ENCODE measurements around the gene FGR. TPM values are rescaled to one million over a fixed set of nuclear protein-coding genes. Genes with fewer than 3 reads are reported as not detected.

Gene FGR
- total and polyA plus RNA-seq, 2 experiments from 2014 or later, result 0.18 TPM; not detected in 1

DNA sequence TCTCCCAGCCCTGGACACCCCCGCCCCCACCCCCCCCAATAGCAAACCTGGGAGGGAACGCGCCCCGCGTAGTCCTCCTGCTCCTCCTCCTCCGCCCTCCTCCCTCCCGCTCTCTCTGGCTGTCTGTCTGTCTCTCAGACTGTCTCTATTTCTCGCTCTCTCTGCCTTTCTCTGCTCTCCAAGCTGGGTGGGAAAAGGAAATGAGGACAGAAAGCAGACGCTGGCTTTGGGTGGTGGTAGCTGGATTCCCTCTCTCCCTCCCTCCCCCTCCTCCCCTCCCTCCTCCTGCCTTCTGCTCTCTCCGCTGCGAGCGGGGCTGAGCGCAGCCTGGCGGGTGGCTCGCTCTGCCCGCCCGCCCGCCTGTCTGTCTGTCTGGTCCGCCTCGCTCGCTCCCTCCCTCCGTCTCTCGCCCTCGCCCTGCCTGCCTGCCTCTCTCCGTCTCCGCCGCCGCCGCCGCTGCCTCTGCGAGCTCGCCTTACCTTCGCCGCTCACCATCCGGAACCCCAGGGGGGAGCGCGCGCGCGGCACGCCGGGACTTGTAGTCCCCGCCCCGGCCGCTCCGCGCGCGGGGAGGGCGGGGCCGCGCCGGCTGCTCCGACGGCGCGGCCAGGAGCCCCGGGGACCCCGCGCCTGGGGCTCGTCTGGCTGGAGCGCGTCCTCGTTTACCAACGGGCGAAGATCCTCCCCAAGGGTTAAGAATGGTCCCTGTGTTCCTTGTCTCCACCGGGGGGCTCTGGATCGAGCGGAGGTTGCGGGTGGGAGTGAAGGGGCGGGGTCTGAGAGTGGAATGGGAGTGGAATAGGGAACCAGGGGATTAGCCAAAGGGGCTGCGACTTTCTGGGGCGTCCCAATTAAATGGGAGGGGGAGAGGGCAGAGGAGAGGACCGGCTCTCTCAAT, 31.1 kb downstream of the FGR start, which contains the start of gene AHDC1:
Gene AHDC1 (minus strand): TSS at position 464 of the 898 bp plus-strand sequence. CDS start 52,029 bp downstream, outside the sequence.
- peak; percentile 96 to 97 for DNase-seq (ENCODE audit: low read depth in 1 of 2, low spot score in 1 of 2)
- no peak for TF ChIP-seq CTCF (IDR thresholded peaks at IDR 0.05; ENCODE audit: low read depth, low read length)
- Histone ChIP-seq H3K27me3 (no peaks in the 10 kb centered on the region), H3K9me3 (ENCODE audit: low read depth) (no peaks in the 10 kb centered on the region), H3K27ac (peak within 1 kb of the TSS; percentile 90), H3K36me3 (no peaks in the 10 kb centered on the region), H3K4me1 (ENCODE audit: low read depth) (peaks cover 36% of the 10 kb centered on the region), H3K4me3 (peak within 1 kb of the TSS; percentile 96)

GRCh38 chr1:27603309-27603680, 31.7 kb downstream of the FGR start:
- peaks cover 42% of the 10 kb centered on the region for H3K4me1 ChIP-seq (ENCODE audit: low read depth)

GRCh38 chr1:27602462-27603308, 32.3 kb downstream of the FGR start:
- H3K36me3 ChIP-seq, result no peaks in the 10 kb centered on the region
- peak overlapping the region; percentile 96 for H3K4me3 ChIP-seq
- H3K4me1 ChIP-seq (ENCODE audit: low read depth), result peaks cover 48% of the 10 kb centered on the region
- no peak for TF ChIP-seq CTCF (IDR thresholded peaks at IDR 0.05; ENCODE audit: low read depth, low read length)
- peak in 1 of 2 donors; percentile 58 for DNase-seq (ENCODE audit: low read depth in 1 of 2, low spot score in 1 of 2)
- peak overlapping the region; percentile 90 for H3K27ac ChIP-seq
- H3K9me3 ChIP-seq (ENCODE audit: low read depth), result no peaks in the 10 kb centered on the region
- no peaks in the 10 kb centered on the region for H3K27me3 ChIP-seq

More at GRCh38 chr1:27603309-27603680, 31.7 kb downstream of the FGR start:
- no peak for TF ChIP-seq CTCF (IDR thresholded peaks at IDR 0.05; ENCODE audit: low read depth, low read length)
- Histone ChIP-seq H3K27me3 (no peaks in the 10 kb centered on the region), H3K9me3 (ENCODE audit: low read depth) (no peaks in the 10 kb centered on the region), H3K36me3 (no peaks in the 10 kb centered on the region), H3K4me3 (peak overlapping the region; percentile 96), H3K27ac (peak overlapping the region; percentile 90)
- DNase-seq (ENCODE audit: low read depth in 1 of 2, low spot score in 1 of 2), result peak in 1 of 2 donors; percentile 64

DNA sequence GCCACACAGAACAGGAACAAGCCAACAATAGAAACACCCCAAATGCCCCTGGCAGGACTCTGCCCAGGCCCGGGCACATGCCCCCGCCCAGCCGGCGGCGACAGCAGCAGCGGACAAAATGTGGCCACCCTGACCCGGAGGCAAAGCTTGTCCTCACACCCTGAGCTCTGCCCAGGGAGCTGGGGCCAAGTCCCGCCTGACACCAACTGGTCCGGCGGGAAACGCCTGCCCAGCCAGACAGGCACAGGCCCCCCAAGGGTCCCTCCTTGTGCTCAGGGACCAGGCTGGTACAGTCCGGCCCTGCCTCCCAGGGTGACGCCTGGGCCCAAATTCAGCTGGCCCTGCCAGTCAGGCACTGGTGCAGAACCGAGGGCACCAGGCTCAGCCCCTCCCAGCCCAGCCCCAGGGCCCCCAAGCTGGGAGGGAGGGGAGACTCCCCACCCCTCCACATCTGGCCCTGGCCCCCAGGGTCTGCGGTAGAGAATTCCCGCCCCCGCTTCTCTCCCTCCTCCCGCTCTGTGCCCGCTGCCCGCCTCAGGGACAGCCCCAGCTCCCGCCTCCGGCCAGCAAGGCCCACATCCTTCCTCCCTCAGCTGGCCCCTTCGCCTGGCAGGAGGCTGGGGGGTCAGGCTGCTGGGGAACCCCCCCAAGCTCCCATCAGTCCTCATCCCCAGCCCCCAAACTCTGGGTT, 33.1 kb downstream of the FGR start:
- peak overlapping the region; percentile 96 for H3K4me3 ChIP-seq
- H3K36me3 ChIP-seq, result no peaks in the 10 kb centered on the region
- TF ChIP-seq CTCF (IDR thresholded peaks at IDR 0.05; ENCODE audit: low read depth, low read length), result no peak
- DNase-seq (ENCODE audit: low read depth in 1 of 2, low spot score in 1 of 2), result peak in 1 of 2 donors; percentile 35
- no peaks in the 10 kb centered on the region for H3K9me3 ChIP-seq (ENCODE audit: low read depth)
- peaks cover 52% of the 10 kb centered on the region for H3K4me1 ChIP-seq (ENCODE audit: low read depth)
- peak overlapping the region; percentile 90 for H3K27ac ChIP-seq
- H3K27me3 ChIP-seq, result no peaks in the 10 kb centered on the region

DNA sequence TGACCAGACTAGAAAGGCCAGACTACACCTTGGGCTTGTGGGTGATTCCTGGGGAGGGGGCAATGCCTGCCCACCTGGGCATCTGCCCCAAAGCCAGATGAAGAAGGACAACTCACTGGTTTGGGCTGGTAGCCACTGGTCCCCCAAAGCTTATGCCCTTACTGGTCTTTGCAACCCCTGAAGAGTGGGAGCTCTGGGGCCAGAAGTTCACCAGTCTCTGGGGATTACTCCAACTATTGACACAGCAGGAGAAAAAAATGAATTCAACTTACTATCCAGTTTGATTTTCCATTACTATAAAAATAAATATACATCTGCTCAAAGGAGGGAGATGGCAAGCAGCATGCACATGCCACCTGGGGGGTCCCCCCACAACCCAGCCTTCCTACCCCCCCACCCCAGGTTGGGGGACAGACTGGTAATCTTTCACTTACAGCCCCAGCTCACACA, 33.6 kb downstream of the FGR start:
- H3K27me3 ChIP-seq, result no peaks in the 10 kb centered on the region
- DNase-seq (ENCODE audit: low read depth in 1 of 2, low spot score in 1 of 2), result no peak
- peaks cover 58% of the 10 kb centered on the region for H3K4me1 ChIP-seq (ENCODE audit: low read depth)
- TF ChIP-seq CTCF (IDR thresholded peaks at IDR 0.05; ENCODE audit: low read depth, low read length), result no peak
- H3K4me3 ChIP-seq, result peak overlapping the region; percentile 96
- peak overlapping the region; percentile 90 for H3K27ac ChIP-seq
- no peaks in the 10 kb centered on the region for H3K36me3 ChIP-seq
- no peaks in the 10 kb centered on the region for H3K9me3 ChIP-seq (ENCODE audit: low read depth)

All from cardiac muscle cell (in vitro differentiated cells and primary cell).